Measurements from ENCODE around the gene SH3GL3.

DNA sequence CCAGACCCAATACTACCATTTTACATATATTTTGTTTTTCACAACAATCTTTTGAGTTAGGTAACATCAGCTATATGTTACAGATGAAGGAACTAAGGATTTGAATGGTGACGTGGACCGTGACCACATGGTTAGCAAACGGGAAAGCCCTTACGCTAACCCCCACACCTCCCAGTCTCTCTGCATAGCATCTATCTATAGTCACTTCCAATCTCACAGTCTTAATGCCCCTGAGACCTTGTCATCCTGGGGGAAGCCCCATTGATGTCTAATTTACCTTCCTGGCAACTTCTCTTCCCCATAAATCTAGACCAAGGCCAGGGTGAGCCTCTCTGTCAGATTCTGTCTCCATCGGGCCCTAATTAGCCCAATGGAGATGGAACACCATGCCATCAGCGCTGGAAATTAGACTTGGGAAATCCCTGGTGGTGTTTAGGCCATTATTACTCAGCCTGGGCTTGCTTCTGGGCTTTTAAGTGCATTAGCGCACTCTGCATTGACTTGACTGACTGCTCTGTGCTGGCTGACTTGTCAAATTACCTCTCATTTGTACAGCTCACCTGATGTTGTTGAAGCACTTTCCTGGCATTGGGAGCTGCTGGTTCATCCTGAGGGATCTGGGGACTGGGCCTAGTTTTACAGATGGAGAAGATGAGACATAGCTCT, 34.0 kb upstream of the SH3GL3 start:
- TF ChIP-seq, protein P1, sequence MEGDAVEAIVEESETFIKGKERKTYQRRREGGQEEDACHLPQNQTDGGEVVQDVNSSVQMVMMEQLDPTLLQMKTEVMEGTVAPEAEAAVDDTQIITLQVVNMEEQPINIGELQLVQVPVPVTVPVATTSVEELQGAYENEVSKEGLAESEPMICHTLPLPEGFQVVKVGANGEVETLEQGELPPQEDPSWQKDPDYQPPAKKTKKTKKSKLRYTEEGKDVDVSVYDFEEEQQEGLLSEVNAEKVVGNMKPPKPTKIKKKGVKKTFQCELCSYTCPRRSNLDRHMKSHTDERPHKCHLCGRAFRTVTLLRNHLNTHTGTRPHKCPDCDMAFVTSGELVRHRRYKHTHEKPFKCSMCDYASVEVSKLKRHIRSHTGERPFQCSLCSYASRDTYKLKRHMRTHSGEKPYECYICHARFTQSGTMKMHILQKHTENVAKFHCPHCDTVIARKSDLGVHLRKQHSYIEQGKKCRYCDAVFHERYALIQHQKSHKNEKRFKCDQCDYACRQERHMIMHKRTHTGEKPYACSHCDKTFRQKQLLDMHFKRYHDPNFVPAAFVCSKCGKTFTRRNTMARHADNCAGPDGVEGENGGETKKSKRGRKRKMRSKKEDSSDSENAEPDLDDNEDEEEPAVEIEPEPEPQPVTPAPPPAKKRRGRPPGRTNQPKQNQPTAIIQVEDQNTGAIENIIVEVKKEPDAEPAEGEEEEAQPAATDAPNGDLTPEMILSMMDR (IDR thresholded peaks at IDR 0.05), result no peak
- TF ChIP-seq POLR2A (IDR thresholded peaks at IDR 0.05), result no peak

Data from lower leg skin (tissue), 3 donors.